Stimulated activated CD4-positive, alpha-beta T cell treated with anti-CD3 and anti-CD28 coated beads, Interleukin-4, amount 100 ng/mL, for 24 hours (primary cell): ENCODE data around the gene SPG11.
A peak's percentile ranks its signal among the peaks of the same experiment; 100 is the strongest.
"Not testable (repeated sequence)": the region's sequence is repeated elsewhere in the genome, so short reads cannot be mapped to it uniquely, and the experiment has no call there.

Experiments
- DNase-seq: peaks from one replicate; pipeline ENCODE4 v3.0.0-alpha.2; 2020

The SPG11 gene

GRCh38 chr15:44554934-44555723, 108.3 kb downstream of the SPG11 start:
- no peak for DNase-seq

GRCh38 chr15:44550734-44551133, 112.7 kb downstream of the SPG11 start:
- no peak for DNase-seq

GRCh38 chr15:44550256-44550655, 113.2 kb downstream of the SPG11 start:
- no peak for DNase-seq

GRCh38 chr15:44549152-44549551, 114.3 kb downstream of the SPG11 start:
- not testable (repeated sequence) for DNase-seq

- peak; percentile 67 for DNase-seq
Measured at GRCh38 chr15:44545913-44546802, 117.3 kb downstream of the SPG11 start.

GRCh38 chr15:44544745-44545144, 118.7 kb downstream of the SPG11 start:
- DNase-seq = not testable (repeated sequence)

GRCh38 chr15:44542596-44542995, 120.9 kb downstream of the SPG11 start:
- DNase-seq = no peak

GRCh38 chr15:44541282-44541958, 122.0 kb downstream of the SPG11 start:
- DNase-seq = no peak

- no peak for DNase-seq
Measured at GRCh38 chr15:44537735-44538240, 125.7 kb downstream of the SPG11 start.

- DNase-seq = peak; percentile 95
Measured at GRCh38 chr15:44536962-44537734, 126.3 kb downstream of the SPG11 start, which contains the start of gene EIF3J. Gene EIF3J, plus strand, starts transcription at chr15:44537147. Its CDS starts 48 bp downstream, at chr15:44537195.

GRCh38 chr15:44536302-44536961, 127.0 kb downstream of the SPG11 start:
- no peak for DNase-seq

GRCh38 chr15:44535523-44536301, 127.8 kb downstream of the SPG11 start:
- peak; percentile 28 for DNase-seq

GRCh38 chr15:44535092-44535491, 128.4 kb downstream of the SPG11 start:
- no peak for DNase-seq

- DNase-seq = no peak
Measured at GRCh38 chr15:44532689-44533088, 130.8 kb downstream of the SPG11 start.

GRCh38 chr15:44532275-44532674, 131.2 kb downstream of the SPG11 start:
- not testable (repeated sequence) for DNase-seq

- no peak for DNase-seq
Measured at GRCh38 chr15:44530653-44531052, 132.8 kb downstream of the SPG11 start.

GRCh38 chr15:44529864-44530604, 133.4 kb downstream of the SPG11 start:
- no peak for DNase-seq

GRCh38 chr15:44527241-44527640, 136.2 kb downstream of the SPG11 start:
- no peak for DNase-seq

- no peak for DNase-seq
Measured at GRCh38 chr15:44525018-44525417, 138.4 kb downstream of the SPG11 start.

GRCh38 chr15:44519537-44519936, 143.9 kb downstream of the SPG11 start:
- DNase-seq = no peak
